D721Med (cell line): ENCODE data around the gene MGMT.
A peak's percentile ranks its signal among the peaks of the same experiment; 100 is the strongest.

Experiments used
- DNase-seq: peaks from one replicate; pipeline ENCODE4 v3.0.0; 2011; ENCODE audit warnings: low spot score; ENCODE audit not compliant: insufficient read length
- FAIRE-seq: peaks from 2 replicates; lab custom pipeline; 2011; peaks lifted over from hg19 to GRCh38; lab: Jason Lieb, UNC
- TF ChIP-seq, protein P1 (sequence below): IDR thresholded peaks from 2 replicates; pipeline ENCODE4 v1.5.1; 2012; ENCODE audit warnings: mild to moderate bottlenecking, control low read depth; ENCODE audit not compliant: insufficient read depth; ENCODE audit errors: missing control alignments

The MGMT gene

GRCh38 chr10:129656642-129657041, 189.6 kb downstream of the MGMT start:
- TF ChIP-seq, protein P1, sequence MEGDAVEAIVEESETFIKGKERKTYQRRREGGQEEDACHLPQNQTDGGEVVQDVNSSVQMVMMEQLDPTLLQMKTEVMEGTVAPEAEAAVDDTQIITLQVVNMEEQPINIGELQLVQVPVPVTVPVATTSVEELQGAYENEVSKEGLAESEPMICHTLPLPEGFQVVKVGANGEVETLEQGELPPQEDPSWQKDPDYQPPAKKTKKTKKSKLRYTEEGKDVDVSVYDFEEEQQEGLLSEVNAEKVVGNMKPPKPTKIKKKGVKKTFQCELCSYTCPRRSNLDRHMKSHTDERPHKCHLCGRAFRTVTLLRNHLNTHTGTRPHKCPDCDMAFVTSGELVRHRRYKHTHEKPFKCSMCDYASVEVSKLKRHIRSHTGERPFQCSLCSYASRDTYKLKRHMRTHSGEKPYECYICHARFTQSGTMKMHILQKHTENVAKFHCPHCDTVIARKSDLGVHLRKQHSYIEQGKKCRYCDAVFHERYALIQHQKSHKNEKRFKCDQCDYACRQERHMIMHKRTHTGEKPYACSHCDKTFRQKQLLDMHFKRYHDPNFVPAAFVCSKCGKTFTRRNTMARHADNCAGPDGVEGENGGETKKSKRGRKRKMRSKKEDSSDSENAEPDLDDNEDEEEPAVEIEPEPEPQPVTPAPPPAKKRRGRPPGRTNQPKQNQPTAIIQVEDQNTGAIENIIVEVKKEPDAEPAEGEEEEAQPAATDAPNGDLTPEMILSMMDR = no peak
- no peak for FAIRE-seq
- DNase-seq = no peak

- TF ChIP-seq, protein P1 = no peak
- FAIRE-seq (no peak), DNase-seq (no peak)
Observed at GRCh38 chr10:129657297-129658017, 190.4 kb downstream of the MGMT start.

DNA sequence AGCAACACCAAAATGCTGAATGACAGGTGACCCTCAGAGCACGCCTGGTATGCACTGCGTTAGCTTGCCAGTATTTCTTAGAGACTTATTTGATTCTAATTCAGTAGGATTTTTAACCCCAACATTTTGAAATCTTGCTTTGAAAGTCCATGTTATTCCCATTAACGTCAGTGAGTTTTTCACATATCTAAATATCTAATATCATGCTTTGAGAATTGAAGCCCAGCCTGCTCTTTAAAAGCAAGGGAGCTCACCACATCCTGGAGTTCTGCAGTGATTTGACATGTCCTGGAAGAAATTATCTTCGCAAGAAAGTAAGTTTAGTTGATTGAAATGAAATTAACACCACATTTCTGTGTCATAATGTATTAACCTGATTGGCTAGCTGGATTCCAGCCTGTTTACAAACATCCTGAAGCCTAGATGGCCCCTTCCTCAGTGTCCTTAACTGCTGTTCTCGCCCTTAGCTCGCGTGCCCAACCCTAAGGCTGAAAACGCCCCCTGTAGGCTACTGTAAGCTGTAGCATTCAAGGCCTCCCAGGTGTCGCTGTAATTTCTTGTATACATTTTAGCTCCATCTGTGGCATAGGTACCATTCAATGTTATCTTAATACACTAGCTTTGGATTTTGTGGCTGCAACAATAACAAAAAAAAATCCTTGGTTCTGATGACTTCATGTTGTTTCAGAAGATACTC, 191.5 kb downstream of the MGMT start:
- TF ChIP-seq, protein P1 = peak; percentile 64
- FAIRE-seq = no peak
- DNase-seq = no peak

DNA sequence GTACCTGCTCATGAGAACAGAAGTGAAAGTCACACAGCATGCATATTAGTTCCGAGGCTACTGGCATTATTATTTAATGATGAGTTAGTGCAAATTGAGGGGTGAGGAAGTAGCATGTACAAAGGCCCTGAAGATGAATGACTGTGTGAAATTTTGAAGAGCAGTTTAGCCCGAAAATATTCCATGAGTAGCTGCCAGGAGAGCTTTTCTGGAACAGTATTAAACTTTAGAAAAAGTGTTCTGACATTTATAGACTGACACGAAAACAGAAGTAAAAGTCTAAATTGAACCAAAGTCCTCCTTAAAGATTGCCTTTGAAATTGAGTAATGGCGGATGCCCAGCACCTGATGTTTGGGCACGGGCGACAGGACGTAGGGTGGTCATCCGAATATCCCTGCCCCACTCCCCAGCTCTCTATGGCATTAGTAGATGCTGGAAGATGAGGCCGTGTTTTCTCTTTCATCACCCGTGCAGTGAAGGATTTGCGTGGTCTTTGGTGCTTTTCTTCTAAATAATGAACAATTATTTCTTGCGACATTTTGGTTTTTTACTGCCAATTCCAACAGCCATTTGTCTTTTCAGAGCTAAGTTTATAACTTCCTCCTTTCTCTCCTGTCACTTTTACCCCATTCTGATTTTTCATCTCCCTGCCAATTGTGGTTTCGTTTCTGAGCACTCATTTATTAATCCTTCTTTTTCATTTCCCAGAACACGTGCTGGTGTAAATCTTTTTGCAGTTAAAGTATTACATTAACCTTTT, 192.6 kb downstream of the MGMT start:
- FAIRE-seq = no peak
- TF ChIP-seq, protein P1 = no peak

GRCh38 chr10:129660569-129660968, 193.5 kb downstream of the MGMT start:
- DNase-seq = no peak
- no peak for FAIRE-seq
- TF ChIP-seq, protein P1 = no peak

More for the DNA sequence above, 192.6 kb downstream of the MGMT start:
- DNase-seq = no peak

GRCh38 chr10:129662426-129662825, 195.4 kb downstream of the MGMT start:
- TF ChIP-seq, protein P1 = no peak
- DNase-seq = no peak
- no peak for FAIRE-seq
